HG02970 (cell line): ENCODE data around the gene TBC1D13.

Experiments
- ATAC-seq: cut with Tn5 transposase; IDR thresholded peaks from one replicate; pipeline ENCODE4 v1.9.1; 2021; ENCODE audit warnings: mild to moderate bottlenecking, moderate library complexity, moderate number of reproducible peaks; ENCODE audit not compliant: unreplicated experiment, low FRiP score

TBC1D13 gene

GRCh38 chr9:128819716-128820664 lies 32.9 kb downstream of the TBC1D13 start:
- ATAC-seq: no peak

- no peak for ATAC-seq
These were observed 33.9 kb downstream of the TBC1D13 start for GRCh38 chr9:128820665-128821583.

DNA sequence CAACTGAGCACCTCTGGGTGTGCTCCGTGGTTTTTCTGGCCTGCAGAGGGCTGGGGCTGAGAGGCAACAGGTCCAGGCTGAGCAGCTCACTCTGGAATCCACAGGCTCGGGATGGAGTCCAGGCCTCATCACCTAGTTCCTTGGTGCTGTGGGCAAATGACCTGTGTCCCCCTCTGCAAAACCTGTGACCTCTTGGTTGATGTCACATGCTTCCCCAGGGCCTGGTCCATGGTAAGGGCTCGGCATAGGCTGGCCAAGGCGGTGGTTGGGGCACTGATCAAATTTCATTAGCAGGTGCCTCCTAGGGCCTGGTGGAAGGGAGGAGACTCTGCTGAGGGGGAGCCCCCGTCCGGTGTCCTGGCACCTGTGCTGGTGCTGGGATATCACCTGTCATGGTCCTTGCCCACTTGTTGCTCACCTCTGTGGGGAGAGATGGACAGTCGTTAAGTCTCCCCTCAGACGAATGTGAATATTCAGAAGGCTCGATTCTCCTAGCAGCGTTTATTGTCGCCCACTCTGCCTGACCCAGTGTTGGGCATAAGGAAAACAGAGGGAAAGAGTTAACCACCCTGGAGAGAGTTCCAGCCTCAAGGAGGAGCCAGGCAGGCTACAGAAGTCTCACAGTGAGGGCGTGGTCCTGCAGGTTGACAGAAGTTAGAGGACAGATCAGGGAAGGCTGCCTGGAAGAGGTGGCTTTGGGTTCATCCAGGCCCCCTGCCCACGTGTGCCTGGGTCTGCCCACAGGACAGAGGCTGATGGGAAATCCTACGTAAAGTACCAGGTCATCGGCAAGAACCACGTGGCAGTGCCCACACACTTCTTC lies 34.7 kb downstream of the TBC1D13 start:
- ATAC-seq: no peak

DNA sequence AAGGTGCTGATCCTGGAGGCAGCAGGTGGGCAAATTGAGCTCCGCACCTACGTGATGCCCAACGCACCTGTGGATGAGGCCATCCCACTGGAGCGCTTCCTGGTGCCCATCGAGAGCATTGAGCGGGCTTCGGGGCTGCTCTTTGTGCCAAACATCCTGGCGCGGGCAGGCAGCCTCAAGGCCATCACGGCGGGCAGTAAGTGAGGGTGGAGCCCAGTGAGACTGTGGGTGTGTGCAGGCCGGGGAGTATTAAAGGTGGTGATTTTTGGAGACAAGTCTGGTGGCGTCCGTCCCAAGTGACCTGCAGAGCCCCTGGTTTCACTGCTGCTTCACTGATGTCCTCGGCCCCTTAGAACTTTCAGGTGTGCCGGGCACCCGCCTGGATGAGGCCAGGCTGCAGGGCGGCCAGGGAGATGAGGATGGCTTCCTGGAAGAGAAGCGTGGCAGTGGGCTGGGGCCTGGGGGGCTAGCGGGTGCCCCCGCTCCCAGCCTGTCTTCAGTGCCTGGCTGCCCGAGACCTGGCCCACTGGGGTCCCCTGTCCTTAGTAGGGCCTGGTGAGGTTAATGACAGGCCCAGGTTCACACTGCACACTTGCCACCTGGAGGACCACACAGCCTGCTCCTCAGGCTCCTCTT lies 35.5 kb downstream of the TBC1D13 start:
- no peak for ATAC-seq

DNA sequence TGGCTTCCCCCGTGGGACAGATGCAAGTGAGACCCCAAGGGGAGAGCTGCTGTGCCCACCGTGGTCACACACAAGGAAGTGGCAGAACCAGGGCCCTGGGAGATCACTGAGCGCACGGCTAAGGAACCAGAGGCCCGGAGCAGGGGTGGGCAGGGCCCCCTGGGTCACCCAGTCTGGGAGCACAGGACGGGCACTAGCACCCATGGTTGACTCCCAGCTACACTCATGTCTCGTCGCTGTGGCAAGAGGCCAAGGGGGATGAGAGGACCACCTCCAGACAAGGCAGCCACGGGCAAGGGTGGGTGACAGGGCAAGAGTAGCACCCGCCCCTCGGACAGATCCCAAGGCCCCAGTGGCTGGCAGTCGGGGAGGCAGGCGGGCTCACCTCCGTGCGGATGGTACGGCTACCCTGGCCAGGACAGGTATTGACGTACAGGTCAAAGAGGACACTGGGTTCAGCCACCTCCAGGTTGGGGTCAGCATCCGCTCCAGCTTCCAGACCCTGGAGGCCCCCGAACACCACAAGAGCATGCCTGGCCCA lies 36.4 kb downstream of the TBC1D13 start:
- ATAC-seq: no peak

- ATAC-seq: no peak
These were observed 36.9 kb downstream of the TBC1D13 start for GRCh38 chr9:128823903-128824406.

DNA sequence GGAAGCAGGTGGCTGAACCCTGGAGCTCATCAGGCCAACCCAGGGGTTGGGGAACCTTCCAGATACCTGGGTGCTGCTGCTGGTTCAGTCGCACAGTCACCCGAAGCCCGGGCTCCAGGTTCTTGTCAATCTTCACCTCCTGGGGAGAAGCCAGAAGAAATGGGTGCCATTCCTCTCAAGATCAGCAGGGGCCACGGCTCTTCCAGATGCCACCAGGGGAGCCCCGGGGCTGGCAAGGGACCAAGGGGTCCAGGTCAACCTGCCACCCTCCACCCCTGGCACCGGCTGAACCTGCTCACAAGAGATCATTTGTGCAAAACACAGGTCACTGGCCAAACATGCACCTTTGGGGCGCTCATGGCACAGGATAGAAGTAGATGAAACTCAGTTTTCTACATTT lies 37.9 kb downstream of the TBC1D13 start:
- ATAC-seq: no peak

DNA sequence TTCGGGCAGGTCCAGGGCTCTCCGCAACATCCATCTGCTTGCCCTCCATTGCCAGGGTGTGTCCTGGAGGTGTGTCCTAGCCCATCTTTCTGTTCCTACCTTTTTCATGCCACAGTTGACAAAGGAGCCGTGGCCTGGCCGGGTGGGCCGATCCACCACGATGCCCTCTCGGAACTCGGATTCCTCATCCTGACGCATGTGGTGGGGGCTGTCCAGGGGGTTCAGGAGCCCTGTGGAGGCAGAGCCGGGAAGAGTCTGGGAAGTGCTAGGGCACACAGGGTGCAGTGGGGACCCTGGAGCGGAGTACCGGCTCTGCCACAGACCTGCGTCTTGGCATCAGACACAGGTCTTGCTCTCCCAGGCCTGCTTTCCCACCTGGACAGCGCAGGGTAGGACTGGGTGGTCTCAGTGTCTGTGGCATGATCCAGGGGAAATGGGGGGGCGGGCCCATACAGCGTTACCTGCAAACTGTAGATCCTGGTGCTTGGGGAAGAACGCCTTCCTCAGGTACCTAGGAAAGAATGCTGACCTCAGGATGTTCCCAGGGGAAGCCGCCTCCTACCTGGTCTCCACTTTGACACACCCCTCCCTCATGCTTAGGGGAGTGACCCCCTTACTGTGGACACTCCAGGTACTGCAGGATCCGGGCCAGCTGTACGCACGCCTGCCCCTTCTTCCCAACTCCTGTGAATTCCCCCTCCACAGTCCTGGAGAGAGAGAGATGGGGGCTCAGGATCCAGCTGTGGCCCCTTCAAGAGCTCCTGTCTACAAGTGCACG lies 39.1 kb downstream of the TBC1D13 start:
- ATAC-seq: no peak

GRCh38 chr9:128828267-128828666 lies 41.2 kb downstream of the TBC1D13 start:
- no peak for ATAC-seq

DNA sequence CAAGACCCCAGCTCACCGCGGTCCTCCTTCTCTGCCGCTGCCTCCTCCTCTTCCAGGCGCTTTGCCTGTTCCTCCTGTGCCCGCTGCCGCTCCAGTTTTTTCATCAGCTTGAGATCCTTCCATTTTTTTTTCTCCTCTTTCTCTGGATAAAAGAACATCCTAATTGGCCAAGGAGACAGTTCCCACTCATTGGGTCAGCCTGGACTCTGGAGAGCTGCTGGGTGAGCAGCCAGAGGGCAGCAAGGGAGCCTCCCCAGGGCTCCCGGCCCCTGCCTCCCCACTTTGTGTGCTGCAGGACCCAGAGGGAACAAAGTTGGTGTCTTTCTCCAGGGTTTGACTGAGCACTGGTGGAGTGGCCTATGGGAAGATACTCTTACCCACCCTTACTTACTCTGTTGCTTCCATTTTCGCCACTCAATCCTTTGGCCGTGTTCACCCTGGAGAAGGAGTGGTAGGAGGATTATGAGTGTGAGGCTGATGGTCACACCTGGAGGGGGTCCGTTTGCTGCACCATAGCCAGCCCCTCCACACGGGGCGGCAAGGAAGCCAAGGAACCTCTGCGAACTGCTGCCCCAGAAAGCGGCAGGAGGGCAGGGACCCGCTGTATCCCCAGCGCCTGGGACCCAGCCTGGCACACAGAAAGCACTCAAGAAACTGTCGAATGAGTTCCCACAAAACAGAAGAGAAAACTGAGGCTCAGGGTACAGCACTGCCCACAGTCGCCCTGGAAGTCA lies 41.8 kb downstream of the TBC1D13 start:
- no peak for ATAC-seq

- peak; percentile 96 for ATAC-seq
These were observed 42.6 kb downstream of the TBC1D13 start, which contains the start of gene SPOUT1 for GRCh38 chr9:128829477-128830251. Gene SPOUT1, minus strand, starts transcription at chr9:128829794. Its CDS starts 14 bp downstream, at chr9:128829780.

GRCh38 chr9:128833696-128834095 lies 46.6 kb downstream of the TBC1D13 start:
- no peak for ATAC-seq

- no peak for ATAC-seq
These were observed 48.5 kb downstream of the TBC1D13 start for GRCh38 chr9:128835246-128836210.

- no peak for ATAC-seq
These were observed 49.6 kb downstream of the TBC1D13 start for GRCh38 chr9:128836509-128837145.

- ATAC-seq: no peak
These were observed 51.3 kb downstream of the TBC1D13 start for GRCh38 chr9:128838338-128838737.
